K562 (cell line): ENCODE results near the gene ZNF772. TPM values are rescaled to one million over a fixed set of nuclear protein-coding genes. Genes with fewer than 3 reads are reported as not detected.

Experiments
- CTCFL ChIP-seq: IDR thresholded peaks from 2 replicates; pipeline ENCODE4 v1.6.1; 2011; ENCODE audit warnings: borderline replicate concordance, low read depth, mild to moderate bottlenecking, moderate library complexity, low read length; ENCODE audit not compliant: insufficient read depth, poor library complexity, severe bottlenecking
- FOSL1 ChIP-seq: fragments of 200-800 bp; sonication (Bioruptor generic); conservative IDR thresholded peaks from 2 replicates; pipeline ENCODE4 v1.6.1; 2016; ENCODE audit warnings: missing genetic modification characterization, missing compliant biosample characterization
- GMEB1 ChIP-seq: fragments of 250-450 bp; sonication (Bioruptor Pico); IDR thresholded peaks from 2 replicates; pipeline ENCODE4 v1.4.0; 2020; ENCODE audit warnings: mild to moderate bottlenecking
- MGA ChIP-seq: fragments of 450-650 bp; IDR thresholded peaks from 2 replicates; pipeline ENCODE4 v1.6.1; 2016; ENCODE audit warnings: mild to moderate bottlenecking, moderate library complexity
- NFYB ChIP-seq: IDR thresholded peaks from 2 replicates; pipeline ENCODE4 v1.6.1; 2011; ENCODE audit warnings: mild to moderate bottlenecking, moderate library complexity; ENCODE audit not compliant: insufficient read length; ENCODE audit errors: extremely low read depth
- NR2C1 ChIP-seq, 2 experiments: fragments of 450-650 bp; IDR thresholded peaks; 2 replicates each; pipeline ENCODE4 v1.6.1; 2017; ENCODE audit warnings: mild to moderate bottlenecking in 2 of 2, antibody characterized with exemption in 1 of 2, inconsistent platforms in 1 of 2, missing compliant biosample characterization in 1 of 2, missing genetic modification characterization in 1 of 2
- RBM25 ChIP-seq: fragments of 200-400 bp; formaldehyde crosslinking; IDR thresholded peaks from 2 replicates; pipeline ENCODE4 v1.6.1; 2018; ENCODE audit warnings: low read length, low read depth, moderate library complexity; ENCODE audit not compliant: severe bottlenecking
- SIX5 ChIP-seq, 2 experiments: IDR thresholded peaks; 2 replicates each; pipeline ENCODE4 v1.6.1; 2011; ENCODE audit warnings: low read length in 2 of 2, borderline replicate concordance in 1 of 2, low read depth in 1 of 2, mild to moderate bottlenecking in 1 of 2, moderate library complexity in 1 of 2; ENCODE audit not compliant: insufficient read depth in 1 of 2
- SNRNP70 ChIP-seq: fragments of 200-400 bp; formaldehyde crosslinking; optimal IDR thresholded peaks from 2 replicates; pipeline ENCODE3; 2017; ENCODE audit warnings: low read depth, low read length
- polyA plus RNA-seq, 8 experiments: library from polyadenylated mRNA; depleted of rRNA in 4 of 8; stranded (reverse) in 5 of 8; unstranded in 3 of 8; fragments of >200 nt; fragmentation: Nextera tagmentation in 2 of 8; fragmentation: Illumina TruSeq in 1 of 8; extraction: Ambion mirVana in 2 of 8; extraction: Trizol in 1 of 8; gene quantifications; 2 replicates each; pipeline versions ENCODE4 v1.2.1 to v1.2.3, GENCODE V29; 2011 to 2014; ENCODE audit warnings: inconsistent platforms in 1 of 8, missing spikeins in 1 of 8
- total RNA-seq, 7 experiments: library from RNA; depleted of rRNA in 6 of 7; stranded (reverse); fragments of >200 nt in 6 of 7; fragmentation: Illumina TruSeq in 2 of 7; extraction: Trizol in 2 of 7; gene quantifications; 2 replicates each; pipeline versions ENCODE4 v1.2.1 to v1.2.3, GENCODE V29; 2011 to 2021; ENCODE audit warnings: low replicate concordance in 1 of 7

Gene ZNF772
- total and polyA plus RNA-seq, 9 of the 15 experiments (the other 6 are each of a cell fraction or from before 2014, with no cell fraction given), result 0.13 to 1.9 (median 1.1) TPM

- TF ChIP-seq NFYB, result peak; percentile 24
- TF ChIP-seq GMEB1 (CRISPR knock-in tag), result peak; percentile 65
- no peak for TF ChIP-seq NR2C1 (IDR thresholded peaks at IDR 0.05)
- peak; percentile 33; the same call in 1 of the 2 replicates for TF ChIP-seq NR2C1 (tag; IDR thresholded peaks at IDR 0.05)
- TF ChIP-seq SNRNP70, result no peak
- TF ChIP-seq SIX5 (IDR thresholded peaks at IDR 0.05; ENCODE audit: borderline replicate concordance in 1 of 2, insufficient read depth in 1 of 2, low read depth in 1 of 2, low read length in 2 of 2), result peak; percentile 51 to 56; a peak in 2 of 4 replicates
- TF ChIP-seq CTCFL, result peak; percentile 59
- peak; percentile 48; the same call in 1 of the 2 replicates for TF ChIP-seq FOSL1 (tag)
- TF ChIP-seq MGA, result peak; percentile 23; the same call in 1 of the 2 replicates
- peak; percentile 38 for TF ChIP-seq RBM25
Measured at GRCh38 chr19:57477191-57478008, at the start of gene ZNF772 (continued).
